Stomach (tissue), 4 donors: ENCODE measurements around the gene NKIRAS2.

Source experiments
- CTCF ChIP-seq, 7 experiments: fragments of 450-650 bp in 4 of 7; fragments of 200-600 bp in 3 of 7; sonication (generic) in 3 of 7; IDR thresholded peaks; one replicate each; pipeline ENCODE4 v1.5.1; 2016 to 2019; ENCODE audit warnings: antibody characterized with exemption in 7 of 7, control low read depth in 2 of 7, mild to moderate bottlenecking in 1 of 7
- EP300 ChIP-seq: sonication (generic); formaldehyde crosslinking; IDR thresholded peaks from one replicate; pipeline ENCODE4 v1.6.1; 2017; ENCODE audit warnings: antibody characterized with exemption
- POLR2AphosphoS5 ChIP-seq, 3 donors: sonication (generic); formaldehyde crosslinking; IDR thresholded peaks; one replicate each; pipeline ENCODE4 v1.6.1; 2016; ENCODE audit warnings: antibody characterized with exemption in 3 of 3

DNA sequence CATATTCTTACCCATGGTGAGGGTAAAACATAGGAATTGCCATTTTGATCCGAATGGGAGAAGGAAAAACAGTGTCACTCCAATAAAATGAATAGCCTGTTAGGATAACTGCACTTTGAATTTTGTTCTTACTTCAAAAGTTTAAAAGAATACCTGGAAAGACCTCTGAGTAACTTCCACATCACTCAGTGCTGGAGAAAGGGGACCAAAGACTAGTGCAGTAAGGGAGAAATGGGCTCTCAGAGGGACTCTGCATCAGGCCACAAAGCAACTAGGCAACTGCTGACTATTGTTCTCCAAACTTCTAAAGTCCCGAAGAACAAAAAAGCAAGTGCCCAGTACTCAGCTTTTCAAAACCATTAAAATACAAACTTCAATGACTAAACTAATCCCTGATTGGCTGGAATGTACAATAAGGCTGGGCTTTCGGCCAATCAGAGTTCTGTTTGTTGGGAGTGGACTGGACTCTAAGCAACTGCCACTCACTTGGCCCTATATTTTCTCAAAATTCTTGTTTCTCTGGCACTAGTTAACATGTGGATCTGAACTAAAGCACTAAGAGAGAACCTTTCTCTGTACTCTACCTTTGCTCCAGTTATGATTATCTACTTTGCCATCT, 8.9 kb upstream of the NKIRAS2 start:
- TF ChIP-seq CTCF (IDR thresholded peaks at IDR 0.05) (no peak), EP300 (no peak), POLR2AphosphoS5 (IDR thresholded peaks at IDR 0.05) (no peak)
